HG03045 (cell line): ENCODE measurements around the gene C9orf85.

ENCODE experiments used
- ATAC-seq: cut with Tn5 transposase; IDR thresholded peaks from one replicate; pipeline ENCODE4 v1.9.1; 2021; ENCODE audit warnings: mild to moderate bottlenecking, moderate library complexity; ENCODE audit not compliant: unreplicated experiment

Gene C9orf85

DNA sequence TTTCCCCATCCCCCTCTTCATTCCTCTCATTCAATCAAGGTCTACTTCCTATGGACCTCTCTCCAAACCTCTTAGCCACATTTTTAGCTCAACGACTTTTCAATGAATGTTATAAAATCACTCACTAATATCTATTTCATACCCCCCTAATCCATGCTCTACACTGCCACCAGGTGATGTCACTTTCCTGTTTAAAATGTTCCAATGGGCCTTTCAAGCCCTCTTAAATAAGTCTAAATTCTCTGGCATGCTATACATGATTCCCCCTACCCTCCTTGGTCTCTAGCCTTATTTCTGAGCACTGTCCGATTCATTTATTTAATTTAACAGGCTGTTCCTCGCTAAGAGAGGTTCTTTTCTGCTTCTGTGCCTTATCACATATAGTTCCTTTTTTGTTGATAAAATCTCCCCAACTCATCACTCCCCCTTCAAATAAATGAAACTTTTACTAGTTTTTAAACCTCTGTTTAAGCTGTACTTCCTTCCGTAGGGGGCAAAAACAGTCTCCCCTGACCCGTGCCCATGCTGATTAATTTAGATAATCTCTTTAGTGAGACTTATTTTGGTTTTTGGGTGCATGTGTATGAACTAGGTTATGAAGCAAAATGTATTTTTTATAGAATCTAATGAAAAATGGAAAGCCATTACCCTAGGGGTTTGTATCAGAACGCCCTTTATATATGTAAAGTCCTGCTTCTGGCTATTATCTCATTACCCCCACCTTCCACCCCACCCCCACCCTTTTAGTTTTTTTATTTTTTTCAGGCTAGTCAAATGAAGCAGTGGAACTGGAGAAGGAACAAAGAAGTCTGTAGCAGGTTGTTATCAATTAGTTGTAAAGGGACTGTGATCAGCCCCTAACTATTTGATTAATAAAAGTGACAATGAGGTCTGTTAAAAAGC is 9.5 kb upstream of the C9orf85 start:
- no peak for ATAC-seq

DNA sequence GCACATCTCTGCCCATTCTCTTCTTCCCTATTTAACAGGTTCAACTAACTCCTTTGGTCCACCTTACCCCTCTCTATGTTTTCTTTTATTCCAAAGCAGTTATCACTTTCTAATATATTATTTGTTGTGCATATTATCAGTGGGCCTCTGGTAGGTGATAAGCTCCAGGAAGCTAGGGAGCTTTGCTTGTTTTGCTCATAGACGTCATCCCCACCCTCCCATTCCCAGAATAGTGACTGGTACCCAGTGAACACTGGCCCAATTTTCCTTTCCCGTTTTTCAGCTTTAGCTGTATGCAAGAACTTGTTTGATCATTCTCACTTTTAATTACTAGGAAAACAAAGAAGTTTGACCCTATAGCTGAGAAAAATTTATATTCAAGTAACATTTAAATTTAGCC is 7.4 kb upstream of the C9orf85 start:
- ATAC-seq: no peak

DNA sequence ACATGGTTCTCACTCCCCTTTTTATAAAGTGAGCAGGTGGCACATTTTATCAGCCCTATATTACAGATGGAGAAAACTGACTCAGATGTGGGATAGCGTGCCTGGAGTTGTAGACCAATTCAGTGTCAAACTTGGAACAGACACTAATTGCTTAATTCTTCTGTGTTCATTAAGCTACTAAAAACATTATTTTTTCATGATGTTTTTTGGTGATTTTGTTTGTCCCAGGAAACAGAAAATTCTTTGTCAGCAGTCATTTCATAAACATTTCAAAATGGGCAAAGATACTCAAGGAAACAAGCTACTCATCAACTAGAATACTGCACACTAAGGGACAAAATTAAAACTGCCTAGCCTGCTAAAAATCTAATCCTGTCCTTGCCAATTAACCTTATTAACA is 2.6 kb upstream of the C9orf85 start:
- no peak for ATAC-seq

DNA sequence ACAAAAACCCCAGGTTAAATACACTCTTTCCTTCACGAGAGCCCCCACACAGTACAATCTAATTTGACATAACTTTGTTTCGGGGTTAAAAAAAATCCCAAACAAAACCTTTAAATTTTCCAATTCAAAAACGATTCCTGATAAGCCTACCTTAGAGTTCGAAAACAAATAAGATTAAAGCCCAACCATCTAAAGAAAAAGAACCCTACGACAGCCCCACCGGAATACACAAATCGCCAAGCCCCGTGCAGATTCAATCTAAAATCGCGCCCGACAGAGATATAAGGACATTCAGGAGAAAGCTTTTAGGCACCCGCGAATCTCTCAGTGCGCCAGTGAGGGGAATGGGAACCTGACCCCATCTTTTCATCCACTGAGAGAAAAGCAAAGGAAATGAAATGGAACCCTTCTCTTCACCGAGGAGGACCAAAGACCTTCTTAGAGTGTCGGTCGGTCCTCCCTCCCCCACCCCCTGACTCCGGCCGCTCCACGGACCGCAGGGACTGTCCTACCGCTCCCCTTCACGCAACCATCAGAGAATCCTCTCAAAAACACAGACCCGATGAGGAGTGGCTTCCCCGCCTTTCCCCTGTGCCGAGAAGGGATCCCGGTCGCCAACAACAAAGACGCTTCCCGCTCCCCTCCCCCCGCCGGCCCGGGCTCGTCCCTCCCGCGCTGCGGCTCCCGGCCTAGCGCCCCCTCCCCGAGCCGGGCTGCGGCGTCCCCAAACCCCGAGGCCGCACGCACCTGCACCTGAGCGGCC is 1.4 kb upstream of the C9orf85 start:
- ATAC-seq: peak; percentile 15

DNA sequence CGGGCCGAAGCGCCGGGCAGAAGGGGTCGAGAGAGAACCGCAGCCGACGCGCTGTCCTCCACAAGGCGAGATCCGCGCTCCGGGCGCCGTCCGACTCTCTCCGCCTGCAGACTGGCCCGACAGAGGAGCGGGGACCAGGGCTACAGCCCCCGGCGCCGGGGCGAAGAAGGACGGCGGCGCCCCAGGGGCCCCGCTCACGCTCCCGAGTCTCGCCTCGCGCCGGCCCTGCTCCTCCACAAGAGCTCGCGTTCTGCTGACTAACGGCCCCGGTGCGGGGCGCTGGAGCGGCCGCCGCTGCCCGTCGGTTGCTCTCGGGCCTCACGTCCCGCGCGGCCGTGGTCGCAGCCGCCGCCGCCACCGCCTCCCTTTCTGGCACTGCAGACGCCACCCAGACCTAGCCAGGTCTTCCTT is 784 bp upstream of the C9orf85 start:
- peak; percentile 21 for ATAC-seq

DNA sequence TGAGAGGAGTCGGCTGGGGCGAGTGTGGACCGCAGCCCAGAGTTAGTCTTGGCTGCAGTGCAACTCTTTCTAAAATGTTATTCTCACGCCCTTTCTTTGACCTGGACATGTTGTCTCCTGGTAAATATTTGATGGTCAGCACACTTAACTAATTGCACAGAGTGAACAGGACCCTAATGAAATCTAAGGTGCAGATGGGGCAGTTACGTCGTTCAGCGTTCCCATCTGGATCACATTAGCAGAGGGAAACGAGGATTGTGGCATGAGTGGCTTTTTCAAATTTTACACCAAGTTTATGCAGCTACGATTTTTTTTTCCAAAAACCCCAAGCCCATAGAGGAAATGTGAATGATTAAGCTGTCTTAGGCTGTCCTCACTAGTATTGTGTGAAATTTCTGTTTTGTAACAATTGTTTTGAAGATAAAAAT is 483 bp downstream of the C9orf85 start:
- no peak for ATAC-seq

DNA sequence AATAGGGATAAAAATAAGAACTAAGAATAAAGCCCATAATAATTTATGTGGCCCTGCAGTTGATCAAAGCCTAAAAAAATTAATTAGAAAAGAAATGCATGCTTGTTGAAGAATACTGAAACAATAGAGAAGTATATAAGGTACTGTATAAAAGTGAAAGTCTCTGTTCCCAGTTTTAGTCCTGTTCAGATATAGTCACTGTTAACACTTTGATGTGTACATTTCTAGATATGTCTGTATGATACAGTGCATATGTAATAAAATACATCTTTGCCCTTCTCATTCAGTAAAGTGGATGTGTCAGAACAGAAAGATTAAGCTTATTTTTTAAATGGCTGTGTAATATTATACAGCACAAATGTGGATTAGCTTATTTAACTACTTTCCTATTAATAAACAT is 4.1 kb downstream of the C9orf85 start:
- no peak for ATAC-seq

DNA sequence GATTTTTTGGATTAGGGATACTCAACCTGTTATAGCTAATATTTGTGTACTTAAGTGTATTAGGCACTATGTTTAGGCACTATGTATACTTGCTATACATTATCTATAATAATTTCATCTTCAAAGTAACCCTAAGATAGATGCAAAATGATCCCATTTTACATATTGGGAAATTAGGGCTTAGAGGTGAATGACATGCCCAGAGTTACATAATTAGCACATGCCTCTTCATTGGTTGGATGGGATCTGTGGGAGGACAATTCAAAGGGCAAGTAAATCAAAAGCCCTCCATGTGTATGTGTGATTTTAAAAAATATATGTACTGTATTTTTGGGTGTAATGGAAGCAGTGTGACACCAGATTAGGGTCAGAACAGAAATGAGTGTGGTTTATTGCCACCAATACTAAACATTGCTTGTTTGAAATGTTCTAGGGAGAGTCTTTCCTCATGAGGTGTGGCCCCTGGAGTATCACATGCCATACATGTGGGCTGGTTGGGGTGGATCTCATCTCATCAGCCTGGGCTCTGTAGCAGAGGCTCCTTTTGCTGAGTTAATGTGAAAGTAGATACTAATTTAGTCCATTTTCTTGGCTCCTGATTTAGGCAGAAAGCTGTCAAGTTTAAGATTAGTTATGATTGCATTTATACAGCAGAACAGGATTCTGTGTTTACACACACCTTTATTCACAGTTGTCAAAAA is 5.5 kb downstream of the C9orf85 start:
- peak; percentile 79 for ATAC-seq

DNA sequence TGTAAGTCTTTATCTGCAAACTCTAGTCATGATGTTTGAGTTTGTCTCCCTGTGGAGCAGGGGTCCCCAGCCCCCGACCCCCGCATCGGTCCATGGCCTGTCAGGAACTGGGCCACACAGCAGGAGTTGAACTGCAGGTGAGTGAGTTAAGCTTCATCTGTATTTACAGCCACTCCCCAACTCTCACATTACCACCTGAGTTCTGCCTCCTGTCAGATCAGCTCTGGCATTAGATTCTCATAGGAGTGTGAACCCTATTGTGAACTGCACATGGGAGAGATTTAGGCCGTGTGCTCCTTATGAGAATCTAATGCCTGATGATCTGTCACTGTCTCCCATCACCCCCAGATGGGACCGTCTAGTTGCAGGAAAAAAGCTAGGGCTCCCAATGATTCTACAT is 7.0 kb downstream of the C9orf85 start:
- ATAC-seq: no peak

DNA sequence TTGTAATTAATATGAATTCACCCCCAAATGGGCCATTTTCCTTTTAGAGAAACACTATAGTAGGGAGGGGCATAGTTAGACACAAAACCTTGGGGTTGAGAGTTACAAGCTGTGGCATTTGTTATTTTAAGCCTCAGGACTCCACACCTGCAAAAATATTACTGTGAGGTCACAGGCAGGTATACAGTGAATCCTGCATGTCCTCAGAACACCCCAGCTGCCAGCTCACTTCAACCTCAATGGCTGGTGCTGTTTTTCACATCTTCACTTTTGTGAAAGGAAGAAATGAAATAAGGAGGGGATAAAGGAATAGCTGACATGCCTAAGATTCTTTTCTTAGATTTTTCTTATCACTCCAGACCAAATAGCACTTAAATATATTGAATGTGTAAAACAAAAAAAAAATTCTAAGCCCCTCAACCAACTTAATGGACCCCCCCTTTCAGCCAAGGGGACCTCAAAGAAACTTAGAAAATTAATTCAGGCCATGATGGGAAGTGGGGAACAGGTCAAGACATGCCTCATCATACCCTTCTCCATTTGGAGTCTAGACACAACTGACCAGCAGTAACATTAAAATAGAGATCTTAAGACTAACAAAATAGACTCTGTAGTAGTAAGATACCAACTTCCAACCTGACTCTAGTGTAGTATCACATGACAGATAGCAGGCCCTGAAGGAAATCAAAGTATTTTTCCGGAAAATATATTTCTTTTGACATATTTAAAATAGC is 9.2 kb downstream of the C9orf85 start:
- no peak for ATAC-seq

DNA sequence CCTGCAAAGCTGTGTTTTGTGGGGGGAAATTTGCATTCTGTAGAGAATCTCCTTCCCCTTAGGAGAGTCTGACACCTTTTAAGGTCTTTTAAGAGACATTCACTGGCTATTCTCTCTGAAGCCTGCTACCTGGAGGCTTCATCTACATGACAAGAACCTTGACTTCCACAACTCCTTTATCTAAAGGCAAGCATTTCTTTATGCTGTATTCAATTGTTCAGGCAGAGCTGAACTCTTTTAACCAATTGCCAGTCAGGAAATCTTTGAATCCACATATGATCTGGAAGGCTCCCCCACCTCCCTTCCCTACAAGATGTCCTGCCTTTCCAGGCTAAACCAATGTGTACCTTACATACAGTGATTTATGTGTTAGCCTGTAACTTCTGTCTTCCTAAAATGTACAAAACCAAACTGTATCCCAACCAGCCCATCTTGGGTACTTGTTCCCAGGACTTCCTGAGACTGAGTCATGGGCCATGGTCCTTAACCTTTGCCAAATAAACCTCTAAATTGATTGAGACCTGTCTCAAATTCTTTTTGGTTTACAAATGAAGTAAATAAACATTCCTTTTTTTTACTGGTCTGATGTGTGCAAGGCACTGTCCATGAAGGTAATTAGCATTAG is 9.9 kb downstream of the C9orf85 start:
- ATAC-seq: no peak

DNA sequence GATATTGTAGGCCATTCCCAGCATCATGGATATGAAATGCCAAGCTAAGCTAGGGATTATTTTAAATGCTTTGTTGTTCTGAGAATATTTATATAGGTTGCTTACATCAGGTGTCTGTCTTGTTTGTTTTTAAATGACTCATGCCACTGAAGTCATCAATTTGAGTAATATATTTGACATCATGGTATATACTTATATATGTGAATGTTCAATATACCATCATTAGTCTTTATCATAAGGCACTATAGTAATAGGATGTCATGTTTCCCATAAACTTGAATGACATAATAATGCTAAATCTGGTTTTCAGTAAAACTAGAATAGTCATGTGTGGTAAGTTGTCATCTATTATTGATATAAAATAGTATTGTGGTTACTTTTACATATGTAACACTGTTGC is 13.1 kb downstream of the C9orf85 start:
- no peak for ATAC-seq

DNA sequence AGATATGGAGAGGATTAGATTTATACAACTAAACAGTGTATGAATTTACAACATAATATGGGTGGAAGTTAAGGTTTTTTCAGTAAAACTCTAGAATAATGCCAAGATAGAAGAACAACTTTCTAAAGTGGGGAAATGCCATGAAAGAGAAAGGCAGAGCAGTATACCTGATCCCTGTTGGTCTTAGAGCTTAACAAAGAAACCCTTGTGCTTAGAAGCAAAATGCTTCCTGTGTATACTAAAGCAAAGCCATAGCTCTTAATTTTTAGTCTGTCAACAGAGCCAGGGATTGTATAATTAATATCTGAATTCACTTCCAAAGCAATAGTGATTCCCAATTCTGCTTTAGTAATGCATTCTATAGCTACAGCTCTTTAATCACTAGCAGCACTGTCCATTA is 14.4 kb downstream of the C9orf85 start:
- no peak for ATAC-seq

DNA sequence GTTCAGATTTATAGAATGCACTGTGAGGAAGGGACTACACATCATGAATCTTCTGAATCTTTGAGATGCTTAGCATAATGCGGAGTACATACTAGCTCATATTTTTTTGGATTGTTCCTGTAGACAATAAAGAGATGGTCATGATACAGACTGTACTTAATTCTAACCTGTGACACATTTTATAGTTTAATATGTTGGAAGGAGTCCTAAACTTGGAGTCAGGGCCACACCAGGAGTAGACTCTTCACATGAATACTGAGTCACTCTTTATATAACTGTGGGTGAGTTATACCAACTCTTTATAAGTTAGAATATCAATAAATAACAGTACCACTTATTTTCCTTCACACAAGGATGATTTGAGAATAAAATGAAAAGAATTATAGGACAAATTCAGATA is 16.9 kb downstream of the C9orf85 start:
- no peak for ATAC-seq

DNA sequence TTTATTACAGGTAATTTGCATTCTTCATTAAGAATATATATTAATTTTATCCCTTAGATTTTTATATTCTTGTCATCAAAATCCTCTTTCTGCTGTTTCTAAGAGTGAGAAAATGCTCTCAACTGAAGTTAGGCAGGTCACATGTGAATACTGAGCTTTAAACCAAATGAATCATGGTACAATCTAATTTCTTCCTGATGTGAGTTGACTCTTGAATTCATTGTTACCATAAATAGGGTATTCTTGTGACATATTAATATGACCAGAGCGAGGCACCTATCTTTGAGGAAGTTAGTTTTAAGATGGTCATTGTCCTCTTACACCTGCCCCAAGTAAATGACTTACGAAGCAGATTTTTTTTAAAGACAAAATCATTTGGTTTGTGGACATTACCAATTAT is 17.4 kb downstream of the C9orf85 start:
- ATAC-seq: no peak

DNA sequence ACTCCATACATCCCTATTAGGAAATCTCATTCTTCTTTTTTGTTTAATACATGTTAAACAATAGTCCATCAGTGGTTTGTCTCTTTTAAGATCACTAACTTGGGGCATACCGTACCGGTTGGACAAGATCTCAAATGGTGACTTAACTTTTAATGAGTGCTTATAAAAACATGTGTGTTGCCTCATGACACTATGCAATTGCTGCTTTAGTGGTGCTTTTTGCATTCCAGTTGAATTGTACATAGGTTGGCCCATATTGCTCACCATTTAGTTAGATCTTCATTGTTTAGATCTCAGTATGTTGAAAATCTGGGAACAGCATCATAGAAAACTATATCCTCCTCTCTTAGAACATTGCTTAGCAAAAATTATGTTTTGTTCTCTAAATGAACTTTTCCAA is 17.8 kb downstream of the C9orf85 start:
- no peak for ATAC-seq

DNA sequence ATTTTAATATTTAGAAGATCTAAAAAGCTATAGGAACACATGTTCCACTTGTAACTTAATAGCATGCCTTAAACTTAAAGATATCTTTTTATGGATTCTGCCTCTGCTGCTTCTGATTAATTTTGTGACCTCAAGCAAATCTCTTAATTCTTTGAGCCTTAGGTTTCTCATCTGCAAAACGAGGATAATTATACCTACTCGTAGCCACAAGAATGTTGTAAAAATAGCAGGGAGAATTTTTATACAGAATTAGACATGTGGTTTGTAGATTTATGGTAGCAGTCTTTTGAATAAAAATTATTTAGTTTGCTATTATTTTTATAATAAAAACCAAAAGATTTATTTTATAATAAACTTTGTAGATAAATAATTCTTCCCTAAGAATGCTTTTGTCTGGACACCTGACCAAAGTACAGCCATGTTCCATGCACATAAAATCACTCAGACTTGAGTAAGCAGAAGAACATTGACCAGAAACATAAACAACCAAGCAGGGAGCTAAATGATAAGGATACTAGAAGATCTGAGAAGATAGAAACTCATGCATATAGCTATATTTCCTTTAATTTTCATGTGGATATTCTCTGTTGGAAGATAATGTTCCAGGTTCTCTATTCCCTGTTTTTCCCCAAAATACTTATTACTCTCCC is 18.5 kb downstream of the C9orf85 start:
- ATAC-seq: no peak

DNA sequence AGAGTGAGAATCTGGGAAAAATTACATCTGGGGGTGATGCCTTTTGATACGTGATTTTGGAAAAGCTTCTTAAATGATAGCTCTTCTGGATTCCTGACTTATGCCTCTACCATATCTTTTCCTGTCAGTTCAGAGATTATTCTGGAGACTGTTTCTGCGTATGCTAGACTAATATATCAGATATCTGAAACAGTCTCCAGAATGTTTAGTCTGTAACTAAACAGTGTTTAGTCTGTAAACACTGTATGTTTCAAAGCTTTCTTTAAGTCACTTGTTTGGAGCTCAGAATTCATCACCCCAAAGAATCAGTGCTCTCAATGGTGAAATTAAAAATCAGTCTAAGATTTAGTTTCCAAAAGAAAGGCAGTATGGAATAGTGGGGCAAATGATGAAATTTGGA is 19.7 kb downstream of the C9orf85 start:
- ATAC-seq: no peak

DNA sequence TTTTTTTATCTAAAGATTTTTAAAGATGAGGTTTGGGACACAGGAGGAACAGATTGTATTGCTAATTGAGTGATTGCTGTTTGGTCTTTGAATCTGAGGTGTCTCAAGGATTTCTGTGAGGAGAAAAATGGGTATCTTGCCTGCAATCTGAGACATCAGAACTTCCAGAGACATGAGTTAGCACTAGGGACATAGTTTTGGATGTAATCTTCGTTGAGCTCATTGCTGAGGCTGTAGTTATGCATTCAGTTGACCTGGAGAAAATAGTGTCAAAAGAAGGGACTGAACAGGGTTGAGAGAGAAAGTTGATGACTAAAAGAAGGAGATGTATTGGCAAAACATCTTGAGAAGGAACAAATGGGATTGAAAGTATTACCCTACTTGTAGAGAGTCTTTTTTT is 24.6 kb downstream of the C9orf85 start:
- no peak for ATAC-seq

DNA sequence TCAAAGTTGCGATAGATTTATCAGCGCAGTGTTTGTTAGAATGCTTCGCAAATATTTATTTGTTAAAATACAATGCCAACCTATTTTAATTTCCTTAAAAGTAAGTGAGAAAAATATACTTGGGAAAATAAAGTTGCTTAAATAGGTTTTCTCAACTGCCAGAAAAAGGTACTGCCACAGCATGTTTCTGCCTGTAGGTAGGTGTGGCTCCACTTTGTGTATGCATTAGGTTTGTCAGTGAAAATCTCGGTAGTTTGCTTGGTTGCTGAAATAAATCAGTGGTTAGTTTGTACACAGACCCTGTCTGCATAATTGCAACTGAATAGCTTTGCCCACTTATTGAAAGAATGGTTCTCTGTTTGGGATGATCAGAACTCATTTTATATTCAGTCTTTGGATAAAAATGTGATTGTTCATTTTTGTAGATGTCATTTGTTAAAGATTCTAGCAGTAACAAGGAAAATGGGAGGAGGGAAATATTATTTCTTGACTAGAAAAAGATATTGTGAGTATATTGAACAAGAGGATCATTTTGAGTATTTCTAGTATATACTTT is 25.7 kb downstream of the C9orf85 start:
- no peak for ATAC-seq
